Pancreas (tissue), 10 donors: ENCODE measurements around the gene GDF10. TPM values are rescaled to one million over a fixed set of nuclear protein-coding genes. Genes with fewer than 3 reads are reported as not detected.

Experiments used
- ATAC-seq, 4 donors: fragments of 200-7000 bp; cut with Tn5 transposase; one replicate each; pipeline versions ENCODE4 v1.8.0 to v1.9.1; 2020; ENCODE audit warnings: mild to moderate bottlenecking in 4 of 4, moderate library complexity in 4 of 4
- DNase-seq, 6 donors: peaks; one replicate each; pipeline ENCODE4 v3.0.0-alpha.2; 2020
- FAIRE-seq: peaks from 2 replicates; lab custom pipeline; 2012; peaks lifted over from hg19 to GRCh38; lab: Jason Lieb, UNC
- H3K27ac ChIP-seq, 4 donors: fragments of 200-600 bp; sonication (generic); 1 replicate in 3 of 4; 2 replicates in 1 of 4; pipeline versions ENCODE4 v1.5.0 to v1.8.0; 2020
- H3K27me3 ChIP-seq, 4 donors: fragments of 200-600 bp; one replicate each; pipeline ENCODE4 v1.8.0; 2021
- H3K36me3 ChIP-seq, 3 donors: fragments of 200-600 bp; sonication (generic) in 1 of 3; one replicate each; pipeline versions ENCODE4 v1.5.0 to v1.8.0; 2020 to 2021
- H3K4me1 ChIP-seq, 3 donors: fragments of 200-600 bp; one replicate each; pipeline ENCODE4 v1.8.0; 2021
- H3K4me3 ChIP-seq, 4 donors: fragments of 200-600 bp; sonication (generic) in 2 of 4; one replicate each; pipeline versions ENCODE4 v1.5.0 to v1.8.0; 2020 to 2021
- H3K9me3 ChIP-seq, 4 donors: fragments of 200-600 bp; one replicate each; pipeline ENCODE4 v1.8.0; 2021
- CTCF ChIP-seq, 4 donors: fragments of 200-600 bp; sonication (generic) in 3 of 4; IDR thresholded peaks; one replicate each; pipeline versions ENCODE4 v1.5.0 to v1.8.0; 2021; ENCODE audit warnings: antibody characterized with exemption in 4 of 4
- WGBS, 2 donors: extraction: QIAGEN DNeasy Blood & Tissue Kit; methylation state at CpG; one replicate each; pipeline ENCODE4 v1.1.7; 2013; 5-methylcytosine and 5-hydroxymethylcytosine counted together
- intact Hi-C, 3 donors: fragments of 100-400 bp; cut with DNase I; formaldehyde crosslinking; loops; one replicate each; pipeline versions ENCODE4 v1.11.1 to v1.14.2; 2022
- polyA plus RNA-seq, 2 donors: library from polyadenylated mRNA; stranded (reverse); fragments of 200-250 nt; gene quantifications; one replicate each; pipeline ENCODE4 v1.2.3, GENCODE V29; 2013
- total RNA-seq, 6 donors: library from RNA; stranded (reverse); fragmentation: NEBNext Ultra II Directional in 4 of 6; extraction: Animal tissue kit (Norgen Biotek cat#: 25700) in 4 of 6; gene quantifications; one replicate each; pipeline versions ENCODE4 v1.2.1 to v1.2.4, GENCODE V29; 2021 to 2023
- donor health status: healthy with polysubstance abuse.
- donor health status: DM: no; HTN: no; CAD: no; lungs with moderate emphysema.
- donor health status: DM: no; HTN: no; CAD: no.
- donor health status: control.
- donor health status: control.
- donor health status: Bipolar disorder and iron deficiency.
- donor health status: DM: yes; HTN: yes; CAD: no.
- donor health status: DM: no; HTN: no; CAD: no.
- donor health status: DM: no; HTN: no; CAD: no.
- donor health status: DM: yes; HTN: yes; CAD: no.

The GDF10 gene
- total and polyA plus RNA-seq, 8 donors: 2.0 to 13.7 (median 8.8) TPM

- H3K36me3 ChIP-seq: no peaks in the 10 kb centered on the region
- ATAC-seq: no peak
- WGBS, 2 donors: 88 to 95% methylated on average over 5 of the region's 5 CpGs
- H3K4me3 ChIP-seq: no peak overlapping the region
- FAIRE-seq: no peak
- H3K9me3 ChIP-seq: no peaks in the 10 kb centered on the region
- TF ChIP-seq CTCF (IDR thresholded peaks at IDR 0.05): no peak
- no peaks in the 10 kb centered on the region for H3K4me1 ChIP-seq
- no peak for DNase-seq
- no peak overlapping the region for H3K27ac ChIP-seq
- intact Hi-C loops: no loop called here
- H3K27me3 ChIP-seq: no peaks in the 10 kb centered on the region
These were observed 5.5 kb upstream of the GDF10 start for GRCh38 chr10:47294501-47294900.

GRCh38 chr10:47295411-47295810 is 4.6 kb upstream of the GDF10 start:
- no peak for TF ChIP-seq CTCF (IDR thresholded peaks at IDR 0.05)
- no peak for ATAC-seq
- Histone ChIP-seq H3K27me3 (no peaks in the 10 kb centered on the region), H3K4me3 (no peak overlapping the region), H3K4me1 (no peaks in the 10 kb centered on the region), H3K9me3 (no peaks in the 10 kb centered on the region), H3K27ac (no peak overlapping the region), H3K36me3 (no peaks in the 10 kb centered on the region)
- no peak for DNase-seq
- intact Hi-C loops: no loop called here
- FAIRE-seq: no peak
- 86 to 93% methylated on average over 5 of the region's 5 CpGs for WGBS, 2 donors

GRCh38 chr10:47296156-47296894 is 3.7 kb upstream of the GDF10 start:
- H3K27ac ChIP-seq: no peak overlapping the region
- no peaks in the 10 kb centered on the region for H3K27me3 ChIP-seq
- no peak overlapping the region for H3K4me3 ChIP-seq
- ATAC-seq: no peak
- no peak for DNase-seq
- no peaks in the 10 kb centered on the region for H3K36me3 ChIP-seq
- no peaks in the 10 kb centered on the region for H3K9me3 ChIP-seq
- no peaks in the 10 kb centered on the region for H3K4me1 ChIP-seq
- WGBS, 2 donors: 68 to 70% methylated on average over 12 of the region's 12 CpGs
- TF ChIP-seq CTCF (IDR thresholded peaks at IDR 0.05): no peak
- no peak for FAIRE-seq
- intact Hi-C loops: no loop called here

- 38 to 76% methylated on average over 1 of the region's 1 CpG for whole genome bisulfite sequencing, 2 donors
- Histone ChIP-seq H3K27me3 (no peaks in the 10 kb centered on the region), H3K27ac (no peak overlapping the region), H3K4me3 (no peak overlapping the region), H3K9me3 (no peaks in the 10 kb centered on the region), H3K36me3 (no peaks in the 10 kb centered on the region), H3K4me1 (no peaks in the 10 kb centered on the region)
- no peak for FAIRE-seq
- ATAC-seq: no peak
- DNase-seq: no peak
- no peak for TF ChIP-seq CTCF (IDR thresholded peaks at IDR 0.05)
- intact Hi-C loops: no loop called here
These were observed 3.1 kb upstream of the GDF10 start for GRCh38 chr10:47296941-47297340.

- no peak for FAIRE-seq
- WGBS, 2 donors: 85 to 86% methylated on average over 12 of the region's 12 CpGs
These were observed 2.0 kb upstream of the GDF10 start for GRCh38 chr10:47297866-47298540.

More at GRCh38 chr10:47297866-47298540, 2.0 kb upstream of the GDF10 start:
- Histone ChIP-seq H3K4me3 (no peak overlapping the region), H3K9me3 (no peaks in the 10 kb centered on the region), H3K27ac (no peak overlapping the region), H3K36me3 (no peaks in the 10 kb centered on the region), H3K27me3 (no peaks in the 10 kb centered on the region), H3K4me1 (peaks cover 0 to 5% (median 0%) of the 10 kb centered on the region in 3 donors)
- intact Hi-C loops: no loop called here
- TF ChIP-seq CTCF (IDR thresholded peaks at IDR 0.05): no peak
- ATAC-seq (no peak), DNase-seq (no peak)
